CD4-positive, alpha-beta T cell treated with Interleukin-6 for 4 hours (primary cell): Measurements from ENCODE around the gene IYD.
"Not testable (repeated sequence)": the region's sequence is repeated elsewhere in the genome, so short reads cannot be mapped to it uniquely, and the experiment has no call there.

Experiments
- DNase-seq: peaks from one replicate; pipeline ENCODE4 v3.0.0-alpha.2; 2020; ENCODE audit warnings: mixed read lengths

IYD gene

GRCh38 chr6:150352321-150353296 lies 16.2 kb upstream of the IYD start:
- no peak for DNase-seq

DNA sequence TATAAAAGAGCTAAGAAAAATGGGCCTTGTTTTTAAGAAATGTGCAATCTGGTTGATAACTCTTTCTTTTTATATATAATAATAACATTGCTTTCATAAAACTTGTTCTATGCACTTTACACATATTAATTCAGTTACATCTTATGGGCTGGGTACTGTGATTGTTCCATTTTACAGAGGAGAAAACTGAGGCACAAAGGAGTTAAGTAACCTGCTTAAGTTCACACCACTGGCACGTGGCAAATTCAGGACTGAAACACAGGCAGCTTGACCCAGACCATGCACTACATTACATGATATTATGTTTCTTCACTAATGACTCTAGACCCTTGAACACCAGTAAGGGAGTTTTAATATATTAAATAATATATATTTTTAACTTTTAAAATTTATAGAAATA lies 15.4 kb upstream of the IYD start:
- no peak for DNase-seq

DNA sequence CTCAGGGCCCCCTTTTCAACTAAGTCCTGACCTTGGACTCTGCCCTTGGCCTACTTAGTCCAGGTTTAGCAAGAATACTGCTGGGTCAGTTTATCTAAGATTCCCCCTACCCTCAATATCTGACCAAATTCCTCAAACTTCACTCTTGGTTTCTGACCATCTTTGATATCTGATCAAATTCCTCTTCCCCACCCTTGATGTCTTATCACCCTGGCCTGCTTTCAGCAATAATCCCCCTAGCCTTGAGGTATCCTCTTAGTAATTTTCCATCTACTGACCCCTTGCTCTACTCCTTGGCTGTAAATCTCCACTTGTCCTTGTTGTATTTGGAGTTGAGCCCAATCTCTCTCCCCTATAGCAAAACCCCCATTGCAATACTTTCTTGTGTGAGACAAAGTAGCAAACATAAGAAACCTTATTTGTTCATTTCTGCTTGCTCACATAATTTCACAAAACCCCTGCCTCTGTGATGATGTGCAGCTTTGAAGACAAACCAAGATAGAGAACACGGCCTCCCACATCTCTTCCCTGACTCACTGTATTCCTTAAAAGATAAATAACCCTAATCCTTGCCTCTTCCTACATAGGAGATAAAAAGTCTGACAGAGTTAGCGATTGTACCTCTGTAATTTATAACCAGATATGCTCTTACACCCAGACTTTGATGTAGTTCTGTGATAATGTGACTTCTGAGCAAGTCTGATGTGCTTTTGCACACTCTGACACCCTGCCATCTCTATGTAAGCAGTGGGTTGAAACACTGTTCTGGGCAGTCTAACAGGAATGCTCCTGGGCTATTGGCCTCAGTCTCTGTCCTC lies 13.8 kb upstream of the IYD start:
- no peak for DNase-seq

DNA sequence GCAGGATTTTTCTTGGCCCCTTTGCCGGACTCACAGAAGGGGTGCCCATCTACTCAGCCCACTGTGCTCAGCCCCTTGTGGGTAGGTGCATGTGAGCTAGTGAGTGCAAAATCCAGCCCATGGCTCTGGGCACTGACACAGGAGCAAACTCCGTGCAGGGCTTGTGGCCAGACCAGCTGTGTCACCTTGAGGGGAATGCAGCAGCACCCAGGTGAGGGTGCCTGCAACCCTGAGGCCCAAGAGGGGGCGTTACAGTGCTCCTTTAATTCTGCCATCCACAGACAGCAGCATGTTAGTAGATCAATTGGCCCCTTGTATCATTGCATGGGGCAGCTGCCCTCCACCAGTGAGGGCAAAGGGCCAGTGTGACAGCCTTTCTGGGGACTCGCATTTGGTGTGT lies 12.9 kb upstream of the IYD start:
- no peak for DNase-seq

- DNase-seq = no peak
Measured at GRCh38 chr6:150361876-150362275, 6.9 kb upstream of the IYD start.

GRCh38 chr6:150363733-150364132 lies 5.1 kb upstream of the IYD start:
- no peak for DNase-seq

DNA sequence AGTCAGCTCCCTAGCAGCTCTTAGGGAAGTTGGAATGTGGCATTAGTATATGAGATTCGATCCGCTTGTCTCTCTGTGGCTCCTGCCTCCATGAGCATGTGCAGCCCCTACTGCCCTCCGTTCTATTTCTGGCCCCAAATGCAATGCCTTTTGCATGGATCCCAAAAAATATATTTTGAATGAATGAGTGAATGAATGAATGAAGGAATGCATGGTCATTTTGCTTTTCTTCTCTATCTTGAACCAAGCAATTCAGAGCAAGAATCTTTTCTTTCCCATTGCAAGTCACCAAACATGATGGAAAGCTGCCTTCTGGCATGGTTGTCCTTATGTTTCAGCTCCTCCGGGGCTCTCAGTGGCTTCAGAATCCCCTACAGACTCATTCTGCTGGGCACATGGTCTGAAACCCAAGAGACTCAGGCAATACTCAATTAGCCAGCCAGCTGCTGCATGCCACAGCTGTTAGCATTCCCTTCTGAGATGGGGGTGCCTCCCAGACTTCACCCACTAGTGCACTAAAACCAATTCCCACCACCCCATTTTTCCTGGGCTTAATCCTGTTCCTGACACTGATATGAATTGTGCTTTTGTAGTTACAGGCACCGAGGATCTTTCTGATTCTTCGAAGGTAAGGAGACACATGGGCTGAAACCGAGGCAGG lies 2.6 kb upstream of the IYD start:
- DNase-seq = no peak

DNA sequence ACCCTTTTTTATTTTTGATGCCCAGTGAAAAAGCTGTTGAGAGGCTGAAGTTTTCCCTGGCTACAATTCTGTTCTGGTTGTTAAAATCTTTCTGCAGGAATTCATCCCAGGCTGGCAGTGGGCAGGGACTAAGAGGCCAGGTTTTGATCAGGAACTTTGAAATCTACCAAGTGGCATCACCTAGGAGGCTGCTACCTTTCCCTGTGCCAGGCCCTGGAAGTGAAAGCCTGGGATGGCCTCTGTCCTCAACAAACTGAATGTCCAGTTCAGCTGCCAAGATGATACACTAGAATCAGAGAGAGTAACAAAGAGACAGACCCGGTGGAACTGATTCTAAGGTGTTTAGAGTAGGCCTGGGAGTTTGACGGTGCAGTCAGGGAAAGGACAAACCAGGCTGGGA lies 596 bp downstream of the IYD start:
- DNase-seq = no peak

DNA sequence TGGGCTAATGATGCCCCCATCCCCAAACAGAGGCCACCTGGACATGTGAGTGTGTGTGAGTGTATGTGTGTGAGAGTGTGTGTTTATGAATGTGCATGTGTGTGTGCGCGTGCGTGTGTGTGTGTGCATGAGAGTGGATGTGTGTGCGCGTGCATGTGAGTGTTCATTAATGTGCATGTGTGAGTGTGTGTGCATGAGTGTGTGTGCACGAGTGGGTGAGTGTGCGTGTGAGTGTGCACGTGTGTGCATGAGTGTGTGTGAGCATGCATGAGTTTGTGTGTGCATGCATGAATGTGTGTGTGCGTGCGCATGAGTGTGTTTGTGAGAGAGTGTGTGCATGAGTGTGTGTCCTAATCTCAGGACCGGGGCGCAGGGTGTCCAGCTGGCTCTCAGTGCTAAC lies 1.3 kb downstream of the IYD start:
- no peak for DNase-seq

- DNase-seq = no peak
Measured at GRCh38 chr6:150371356-150371755, 2.5 kb downstream of the IYD start.

GRCh38 chr6:150372051-150372450 lies 3.2 kb downstream of the IYD start:
- DNase-seq = no peak

GRCh38 chr6:150373260-150373701 lies 4.5 kb downstream of the IYD start:
- DNase-seq = no peak

- DNase-seq = not testable (repeated sequence)
Measured at GRCh38 chr6:150374346-150374745, 5.5 kb downstream of the IYD start.

GRCh38 chr6:150377211-150377781 lies 8.5 kb downstream of the IYD start:
- DNase-seq = no peak

- DNase-seq = no peak
Measured at GRCh38 chr6:150380256-150380655, 11.4 kb downstream of the IYD start.

DNA sequence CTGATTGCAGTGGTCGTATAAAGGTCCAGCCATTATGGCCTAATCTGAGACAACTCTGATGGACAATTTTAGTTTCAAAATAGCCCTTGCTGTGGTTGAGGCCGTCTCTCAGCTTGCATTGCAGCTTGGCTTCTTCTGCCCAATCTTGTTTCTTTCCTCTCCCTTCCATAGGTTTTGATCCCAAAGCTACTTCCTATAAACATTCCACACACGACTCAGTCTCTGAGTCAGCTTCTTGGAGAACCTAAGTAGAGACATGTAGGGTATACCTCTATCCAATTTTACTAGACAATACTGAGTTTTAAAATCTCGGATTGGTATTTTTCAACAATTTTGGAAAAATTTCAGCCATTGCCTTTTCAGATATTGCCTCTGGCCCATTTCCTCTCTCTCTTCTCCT lies 13.4 kb downstream of the IYD start:
- no peak for DNase-seq

GRCh38 chr6:150391414-150391813 lies 22.6 kb downstream of the IYD start:
- no peak for DNase-seq

DNA sequence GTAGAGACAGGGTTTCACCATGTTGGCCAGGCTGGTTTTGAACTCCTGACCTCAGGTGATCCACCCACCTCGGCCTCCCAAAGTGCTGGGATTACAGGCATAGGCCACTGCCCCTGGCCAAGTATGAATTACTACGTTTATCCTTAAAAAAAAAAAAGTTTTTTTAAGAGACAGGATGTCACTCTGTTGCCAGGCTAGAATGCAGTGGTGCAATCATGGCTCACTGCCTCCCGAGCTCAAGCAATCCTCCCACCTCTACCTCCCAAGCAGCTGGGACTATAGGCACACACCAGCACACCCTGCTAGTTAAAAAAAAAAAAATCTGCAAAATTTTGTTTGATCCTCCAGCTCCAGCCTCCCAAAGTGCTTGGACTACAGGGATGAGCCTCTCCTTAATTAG lies 23.1 kb downstream of the IYD start:
- DNase-seq = no peak

DNA sequence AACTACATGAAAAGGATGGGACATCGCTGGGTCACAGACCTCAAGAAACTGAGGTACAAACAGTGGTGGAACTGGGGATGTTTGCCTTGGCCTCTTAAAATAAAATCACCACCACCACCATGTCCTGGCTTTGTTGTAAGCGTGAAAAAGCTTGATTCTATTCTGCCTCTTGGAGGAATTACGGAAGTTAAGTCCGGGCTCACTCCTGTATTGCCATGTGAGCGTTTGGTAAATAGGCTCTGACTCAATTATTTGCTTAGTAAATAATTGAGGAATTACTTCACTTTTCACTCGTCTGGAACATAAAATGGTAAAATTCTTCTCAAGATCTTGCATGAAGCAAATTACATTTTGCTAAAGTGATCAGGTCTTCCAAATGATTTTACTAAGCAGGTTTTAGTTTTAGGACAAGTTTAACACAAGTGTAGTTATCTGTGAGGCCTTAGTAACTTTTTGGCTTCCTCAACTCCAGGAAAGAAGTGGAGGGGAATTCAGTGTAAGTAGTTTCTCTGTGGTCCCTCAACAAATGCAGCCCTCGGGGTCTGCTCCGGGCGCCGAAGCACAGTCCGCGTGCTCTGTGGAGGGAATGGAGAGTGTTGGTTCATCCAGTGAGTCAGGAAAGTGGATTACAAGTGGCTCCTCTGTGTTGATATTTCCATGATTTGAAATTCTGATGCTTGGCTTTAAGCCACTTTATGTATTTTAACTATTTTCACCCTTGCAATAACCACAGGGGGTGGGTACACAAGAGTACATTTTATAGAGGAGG lies 23.8 kb downstream of the IYD start:
- DNase-seq = no peak

GRCh38 chr6:150394053-150394898 lies 25.5 kb downstream of the IYD start:
- no peak for DNase-seq

- no peak for DNase-seq
Measured at GRCh38 chr6:150394899-150395295, 26.1 kb downstream of the IYD start.
